Mucosa of descending colon (tissue), 3 donors: ENCODE results near the gene SLIT1. TPM values are rescaled to one million over a fixed set of nuclear protein-coding genes. Genes with fewer than 3 reads are reported as not detected.

ENCODE experiments used
- ATAC-seq: fragments of 200-7000 bp; cut with Tn5 transposase; one replicate; pipeline ENCODE4 v1.9.1; 2020; ENCODE audit warnings: mild to moderate bottlenecking, moderate library complexity
- DNase-seq, 3 donors: peaks; one replicate each; pipeline ENCODE4 v3.0.0-alpha.2; 2020
- H3K36me3 ChIP-seq: fragments of 200-600 bp; one replicate; pipeline ENCODE4 v1.8.0; 2021; ENCODE audit warnings: low read depth, mild to moderate bottlenecking
- H3K4me1 ChIP-seq: fragments of 200-600 bp; one replicate; pipeline ENCODE4 v1.8.0; 2021; ENCODE audit warnings: low read depth, mild to moderate bottlenecking
- H3K4me3 ChIP-seq: fragments of 200-600 bp; one replicate; pipeline ENCODE4 v1.8.0; 2021; ENCODE audit warnings: mild to moderate bottlenecking
- H3K9me3 ChIP-seq: fragments of 200-600 bp; one replicate; pipeline ENCODE4 v1.8.0; 2021; ENCODE audit warnings: mild to moderate bottlenecking
- intact Hi-C, 2 donors: fragments of 100-400 bp; cut with DNase I in 1 of 2; cut with micrococcal nuclease in 1 of 2; formaldehyde crosslinking; loops; one replicate each; pipeline versions ENCODE4 v1.11.0 to v1.11.1; 2022; cut with DNase I, micrococcal nuclease
- long read RNA-seq, 2 donors: library from polyadenylated mRNA; unstranded; transcript quantifications; one replicate each; pipeline ENCODE4 v2.0.0, GENCODE V29; 2019 to 2021
- total RNA-seq, 3 donors: library from RNA; stranded (reverse); fragmentation: NEBNext Ultra II Directional in 2 of 3; extraction: Animal tissue kit (Norgen Biotek cat#: 25700) in 2 of 3; gene quantifications; one replicate each; pipeline versions ENCODE4 v1.2.1 to v1.2.4, GENCODE V29; 2021 to 2023
- TF ChIP-seq, protein P1 (sequence below): fragments of 200-600 bp; IDR thresholded peaks from one replicate; pipeline ENCODE4 v1.8.0; 2022; ENCODE audit warnings: antibody characterized with exemption, mild to moderate bottlenecking
- donor health status: DM: no; HTN: no; CAD: no; lungs with moderate emphysema.
- donor health status: DM: no; HTN: no; CAD: no.
- donor health status: DM: no; HTN: yes; CAD: no.

SLIT1 gene
- total RNA-seq = 1 to 10 TPM in 1 of 3 donors, under 1 TPM in 2; 0.17 to 1.1 (median 0.24) TPM
- long read RNA-seq, donor 1, partial matches to known transcripts = 0 of 1 reads
- long read RNA-seq, donor 1, other reads (novel, unspliced or antisense) = 1 of 1 reads
- long read RNA-seq, donor 2 = 0 reads

DNA sequence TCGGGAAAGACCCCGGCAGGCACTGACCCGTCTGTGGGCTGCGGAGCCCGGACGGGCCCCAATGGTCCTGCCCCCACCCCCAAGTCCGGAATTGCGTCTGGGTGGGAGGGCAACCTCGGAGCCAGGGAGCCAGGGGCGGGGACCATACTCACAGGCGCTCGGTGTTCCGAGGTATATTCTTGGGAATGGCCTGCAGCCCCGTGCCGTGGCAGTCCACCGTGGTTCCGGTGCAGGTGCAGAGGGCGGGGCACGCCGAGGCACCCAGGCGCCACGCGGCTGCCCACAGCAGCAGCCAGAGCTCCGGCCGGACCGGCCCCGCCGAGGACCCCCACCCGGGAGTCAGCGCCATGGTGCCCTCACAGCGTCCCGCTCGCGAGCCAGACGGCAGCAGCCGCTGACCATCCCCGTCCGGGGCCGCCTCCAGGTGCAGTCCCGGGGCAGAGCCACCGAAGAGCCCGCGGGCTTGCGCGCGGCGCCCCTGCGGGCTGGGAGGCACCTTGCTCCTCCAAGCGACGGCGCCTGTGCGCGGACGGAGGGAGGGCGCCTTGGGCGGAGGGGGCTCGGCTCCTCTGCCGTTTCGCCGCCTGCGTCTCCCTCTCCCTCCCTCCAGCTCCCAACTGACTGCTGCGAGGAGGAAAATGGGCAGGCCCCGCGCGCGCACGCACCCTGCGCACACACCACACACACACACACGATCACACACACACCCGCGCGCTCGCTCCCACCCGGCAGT, at the start of gene SLIT1:
SLIT1 (minus strand) TSS at position 634 of the 733 bp plus-strand sequence; CDS start at position 349, 285 bp downstream.
- ATAC-seq (peak; percentile 12), DNase-seq (no peak)
- Histone ChIP-seq H3K9me3 (no peaks in the 10 kb centered on the region), H3K4me1 (peaks cover 5% of the 10 kb centered on the region), H3K36me3 (no peaks in the 10 kb centered on the region), H3K4me3 (no peak within 1 kb of the TSS)
- intact Hi-C loops = no loop called here
- TF ChIP-seq, protein P1, sequence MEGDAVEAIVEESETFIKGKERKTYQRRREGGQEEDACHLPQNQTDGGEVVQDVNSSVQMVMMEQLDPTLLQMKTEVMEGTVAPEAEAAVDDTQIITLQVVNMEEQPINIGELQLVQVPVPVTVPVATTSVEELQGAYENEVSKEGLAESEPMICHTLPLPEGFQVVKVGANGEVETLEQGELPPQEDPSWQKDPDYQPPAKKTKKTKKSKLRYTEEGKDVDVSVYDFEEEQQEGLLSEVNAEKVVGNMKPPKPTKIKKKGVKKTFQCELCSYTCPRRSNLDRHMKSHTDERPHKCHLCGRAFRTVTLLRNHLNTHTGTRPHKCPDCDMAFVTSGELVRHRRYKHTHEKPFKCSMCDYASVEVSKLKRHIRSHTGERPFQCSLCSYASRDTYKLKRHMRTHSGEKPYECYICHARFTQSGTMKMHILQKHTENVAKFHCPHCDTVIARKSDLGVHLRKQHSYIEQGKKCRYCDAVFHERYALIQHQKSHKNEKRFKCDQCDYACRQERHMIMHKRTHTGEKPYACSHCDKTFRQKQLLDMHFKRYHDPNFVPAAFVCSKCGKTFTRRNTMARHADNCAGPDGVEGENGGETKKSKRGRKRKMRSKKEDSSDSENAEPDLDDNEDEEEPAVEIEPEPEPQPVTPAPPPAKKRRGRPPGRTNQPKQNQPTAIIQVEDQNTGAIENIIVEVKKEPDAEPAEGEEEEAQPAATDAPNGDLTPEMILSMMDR = no peak

DNA sequence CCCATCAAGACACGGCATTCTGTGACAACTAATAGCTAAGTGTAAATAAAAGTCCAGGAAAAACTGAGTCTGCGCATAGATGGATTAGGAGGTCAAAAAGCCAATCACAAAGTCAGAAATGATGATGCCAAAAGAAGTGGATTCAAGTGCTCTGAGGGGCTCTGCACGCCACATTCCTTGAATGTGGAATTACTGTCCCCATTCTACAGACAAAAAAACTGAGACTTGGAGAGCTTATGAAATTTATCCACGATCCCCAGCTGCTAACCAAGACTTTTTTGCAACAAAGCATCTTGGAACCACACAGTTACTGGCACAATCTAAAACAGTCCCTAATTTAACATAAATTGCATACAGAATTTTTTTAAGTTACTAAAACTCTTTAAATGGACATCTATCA, 49.6 kb upstream of the SLIT1 start:
- TF ChIP-seq, protein P1 = no peak
- H3K9me3 ChIP-seq = no peaks in the 10 kb centered on the region
- H3K36me3 ChIP-seq = no peaks in the 10 kb centered on the region
- ATAC-seq = no peak
- no peak for DNase-seq
- no peak overlapping the region for H3K4me3 ChIP-seq
- no peaks in the 10 kb centered on the region for H3K4me1 ChIP-seq
- intact Hi-C loops = no loop called here

DNA sequence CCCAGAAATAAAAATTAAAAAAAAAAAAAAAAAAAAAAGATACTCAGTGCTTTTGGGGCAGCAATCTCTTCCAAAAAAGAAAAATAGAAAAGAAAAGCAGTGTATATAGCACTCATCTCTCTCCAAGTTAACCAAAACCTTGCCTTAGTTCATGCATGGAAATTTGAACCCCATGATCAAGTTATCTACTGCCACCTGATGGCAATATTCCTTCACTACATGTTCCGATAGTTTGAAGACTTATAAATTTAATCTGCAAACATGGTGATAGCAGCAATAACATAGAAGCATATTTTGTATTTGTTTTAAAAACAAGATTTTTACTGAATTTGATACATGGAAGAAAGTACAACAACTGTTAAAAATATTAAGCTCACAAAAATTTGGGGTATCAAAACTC, 48.6 kb upstream of the SLIT1 start:
- Histone ChIP-seq H3K36me3 (no peaks in the 10 kb centered on the region), H3K4me3 (no peak overlapping the region), H3K4me1 (no peaks in the 10 kb centered on the region), H3K9me3 (no peaks in the 10 kb centered on the region)
- intact Hi-C loops = no loop called here
- ATAC-seq = no peak
- DNase-seq = peak in 1 of 3 donors; percentile 22
- TF ChIP-seq, protein P1 = no peak

DNA sequence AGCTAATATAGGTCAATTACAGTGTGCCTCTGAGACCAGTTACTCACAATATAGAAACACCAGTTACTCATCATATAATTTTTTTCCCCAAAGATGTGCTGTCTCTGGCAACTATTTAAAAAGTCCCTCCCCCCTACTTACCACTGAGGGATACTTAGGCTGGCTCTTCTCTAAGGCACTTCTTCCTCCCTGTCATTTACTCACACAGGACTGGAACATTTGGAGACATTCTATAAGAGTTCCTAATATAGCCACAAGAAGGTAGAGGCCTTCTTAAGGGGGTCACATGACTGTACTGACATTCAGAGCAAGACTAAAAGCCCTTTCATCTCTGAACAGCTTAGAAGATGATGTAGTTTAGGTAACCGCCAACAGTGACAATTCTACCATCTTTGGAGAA, 44.4 kb upstream of the SLIT1 start:
- DNase-seq = no peak
- Histone ChIP-seq H3K4me1 (no peaks in the 10 kb centered on the region), H3K9me3 (no peaks in the 10 kb centered on the region), H3K4me3 (no peak overlapping the region), H3K36me3 (no peaks in the 10 kb centered on the region)
- intact Hi-C loops = no loop called here
- TF ChIP-seq, protein P1 = no peak
- no peak for ATAC-seq

DNA sequence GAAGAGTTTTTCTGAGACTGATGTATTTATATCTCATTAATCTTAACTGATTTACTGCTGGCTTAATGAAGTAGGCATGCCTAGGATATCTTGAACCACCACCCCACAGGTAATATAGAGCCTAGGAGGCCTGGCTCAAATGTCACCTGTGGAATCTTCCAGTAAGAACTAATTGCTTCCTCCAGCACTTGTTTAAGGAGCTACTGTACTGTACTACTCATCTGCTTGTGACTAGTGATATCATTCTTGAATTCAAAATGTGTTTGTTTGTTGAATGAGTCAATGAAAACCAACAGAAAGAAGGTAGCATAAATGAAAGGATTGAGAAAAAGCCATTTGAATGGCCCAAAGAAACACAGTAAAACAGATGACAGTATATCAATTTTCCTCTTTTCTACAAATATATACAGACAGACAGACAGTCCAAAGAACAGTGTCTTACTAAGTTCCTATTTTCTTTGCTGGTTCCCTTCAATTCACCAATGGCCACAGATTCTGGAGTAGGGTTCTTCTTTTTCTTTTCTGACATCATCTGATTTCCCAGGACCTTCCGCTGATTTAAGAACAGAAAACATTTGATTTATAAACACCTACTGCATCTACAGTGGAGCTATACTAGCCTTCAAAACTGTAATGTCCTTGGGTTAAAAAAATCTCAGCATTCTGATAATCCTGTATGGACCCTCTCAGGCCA, 43.7 kb upstream of the SLIT1 start:
- Histone ChIP-seq H3K9me3 (no peaks in the 10 kb centered on the region), H3K4me1 (no peaks in the 10 kb centered on the region), H3K36me3 (no peaks in the 10 kb centered on the region), H3K4me3 (no peak overlapping the region)
- DNase-seq (no peak), ATAC-seq (no peak)
- TF ChIP-seq, protein P1 = no peak
- intact Hi-C loops = no loop called here
